VCaP (cell line): ENCODE measurements around the gene MUC22.
"Not testable (repeated sequence)": the region's sequence is repeated elsewhere in the genome, so short reads cannot be mapped to it uniquely, and the experiment has no call there.

Experiments
- H3K27ac ChIP-seq: fragments of 450-650 bp; 2 replicates; pipeline ENCODE4 v1.5.1; 2017
- TF ChIP-seq, protein P1 (sequence below): fragments of 450-650 bp; conservative IDR thresholded peaks from 2 replicates; pipeline ENCODE4 v1.5.1; 2017; ENCODE audit warnings: mild to moderate bottlenecking, moderate library complexity

MUC22 gene

DNA sequence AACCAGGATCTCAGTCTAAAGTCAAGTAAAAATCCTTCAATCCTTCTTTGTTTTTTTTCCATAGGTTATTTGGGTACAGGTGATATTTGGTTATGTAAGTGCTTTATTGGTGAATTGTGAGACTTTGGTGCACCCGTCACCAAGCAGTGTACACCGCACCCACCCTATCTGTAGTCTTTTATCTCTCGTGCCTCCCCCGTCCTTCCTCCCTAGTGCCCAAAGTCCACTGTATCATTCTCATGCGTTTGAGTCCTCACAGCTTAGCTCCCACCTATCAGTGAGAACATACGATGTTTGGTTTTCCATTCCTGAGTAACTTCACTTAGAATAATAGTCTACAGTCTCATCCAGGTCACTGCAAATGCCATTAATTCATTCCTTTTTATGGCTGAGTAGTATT is 879 bp downstream of the MUC22 start:
- no peak overlapping the region for H3K27ac ChIP-seq
- TF ChIP-seq, protein P1, sequence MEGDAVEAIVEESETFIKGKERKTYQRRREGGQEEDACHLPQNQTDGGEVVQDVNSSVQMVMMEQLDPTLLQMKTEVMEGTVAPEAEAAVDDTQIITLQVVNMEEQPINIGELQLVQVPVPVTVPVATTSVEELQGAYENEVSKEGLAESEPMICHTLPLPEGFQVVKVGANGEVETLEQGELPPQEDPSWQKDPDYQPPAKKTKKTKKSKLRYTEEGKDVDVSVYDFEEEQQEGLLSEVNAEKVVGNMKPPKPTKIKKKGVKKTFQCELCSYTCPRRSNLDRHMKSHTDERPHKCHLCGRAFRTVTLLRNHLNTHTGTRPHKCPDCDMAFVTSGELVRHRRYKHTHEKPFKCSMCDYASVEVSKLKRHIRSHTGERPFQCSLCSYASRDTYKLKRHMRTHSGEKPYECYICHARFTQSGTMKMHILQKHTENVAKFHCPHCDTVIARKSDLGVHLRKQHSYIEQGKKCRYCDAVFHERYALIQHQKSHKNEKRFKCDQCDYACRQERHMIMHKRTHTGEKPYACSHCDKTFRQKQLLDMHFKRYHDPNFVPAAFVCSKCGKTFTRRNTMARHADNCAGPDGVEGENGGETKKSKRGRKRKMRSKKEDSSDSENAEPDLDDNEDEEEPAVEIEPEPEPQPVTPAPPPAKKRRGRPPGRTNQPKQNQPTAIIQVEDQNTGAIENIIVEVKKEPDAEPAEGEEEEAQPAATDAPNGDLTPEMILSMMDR: no peak

DNA sequence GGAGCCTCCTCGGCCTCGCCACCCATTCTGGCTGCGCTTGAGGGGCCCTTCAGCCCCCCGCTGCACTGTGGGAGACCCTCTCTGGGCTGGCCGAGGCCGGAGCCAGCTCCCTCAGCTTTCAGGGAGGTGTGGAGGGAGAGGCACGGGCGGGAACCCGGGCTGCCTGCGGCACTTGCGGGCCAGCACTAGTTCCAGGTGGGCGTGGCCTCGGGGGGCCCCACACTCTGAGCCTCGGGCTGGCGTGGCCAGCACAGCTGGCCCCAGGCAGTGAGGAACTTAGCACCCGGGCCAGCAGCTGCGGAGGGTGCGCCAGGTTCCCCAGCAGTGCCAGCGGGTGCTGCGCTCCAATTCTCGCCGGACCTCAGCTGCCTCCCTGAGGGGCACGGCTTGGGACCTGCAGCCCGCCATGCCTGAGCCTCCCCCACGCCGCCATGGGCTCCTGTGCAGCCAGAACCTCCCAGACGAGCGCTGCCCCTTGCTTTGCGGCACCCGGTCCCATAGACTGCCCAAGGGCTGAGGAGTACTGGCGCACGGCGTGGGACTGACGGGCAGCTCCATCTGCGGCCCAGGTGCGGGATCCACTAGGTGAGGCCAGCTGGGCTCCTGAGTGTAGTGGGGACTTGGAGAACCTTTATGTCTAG is 6.5 kb downstream of the MUC22 start:
- H3K27ac ChIP-seq: no peak overlapping the region
- TF ChIP-seq, protein P1: no peak

DNA sequence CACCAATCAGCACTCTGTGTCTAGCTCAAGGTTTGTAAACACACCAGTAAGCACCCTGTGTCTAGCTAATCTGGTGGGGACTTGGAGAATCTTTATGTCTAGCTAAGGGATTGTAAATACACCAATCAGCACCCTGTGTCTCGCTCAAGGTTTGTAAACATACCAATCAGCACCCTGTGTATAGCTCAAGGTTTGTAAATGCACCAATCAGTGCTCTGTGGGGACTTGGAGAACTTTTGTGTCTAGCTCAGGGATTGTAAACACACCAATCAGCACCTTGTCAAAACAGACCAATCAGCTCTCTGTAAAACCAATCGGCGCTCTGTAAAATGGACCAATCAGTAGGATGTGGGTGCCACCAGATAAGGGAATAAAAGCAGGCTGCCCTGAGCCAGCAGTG is 7.2 kb downstream of the MUC22 start:
- H3K27ac ChIP-seq: not testable (repeated sequence)

DNA sequence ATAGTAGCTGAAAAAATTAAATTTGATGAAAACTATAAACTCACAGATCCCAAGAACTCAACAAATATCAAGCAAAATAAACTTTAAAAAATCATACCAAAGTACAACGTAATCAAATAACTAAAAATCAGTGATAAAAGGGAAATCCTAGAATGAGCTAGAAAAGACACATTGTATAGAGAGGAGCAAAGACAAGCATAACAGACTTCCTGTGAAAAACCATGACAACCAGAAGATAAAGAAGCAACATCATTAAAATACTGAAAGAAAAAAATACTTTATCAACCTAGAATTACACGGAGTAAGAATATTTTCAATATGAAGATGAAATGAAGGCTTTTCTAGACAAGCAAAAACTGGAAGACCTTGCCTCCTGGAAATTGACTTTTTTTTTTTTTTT is 9.8 kb downstream of the MUC22 start:
- TF ChIP-seq, protein P1: no peak
- no peak overlapping the region for H3K27ac ChIP-seq

DNA sequence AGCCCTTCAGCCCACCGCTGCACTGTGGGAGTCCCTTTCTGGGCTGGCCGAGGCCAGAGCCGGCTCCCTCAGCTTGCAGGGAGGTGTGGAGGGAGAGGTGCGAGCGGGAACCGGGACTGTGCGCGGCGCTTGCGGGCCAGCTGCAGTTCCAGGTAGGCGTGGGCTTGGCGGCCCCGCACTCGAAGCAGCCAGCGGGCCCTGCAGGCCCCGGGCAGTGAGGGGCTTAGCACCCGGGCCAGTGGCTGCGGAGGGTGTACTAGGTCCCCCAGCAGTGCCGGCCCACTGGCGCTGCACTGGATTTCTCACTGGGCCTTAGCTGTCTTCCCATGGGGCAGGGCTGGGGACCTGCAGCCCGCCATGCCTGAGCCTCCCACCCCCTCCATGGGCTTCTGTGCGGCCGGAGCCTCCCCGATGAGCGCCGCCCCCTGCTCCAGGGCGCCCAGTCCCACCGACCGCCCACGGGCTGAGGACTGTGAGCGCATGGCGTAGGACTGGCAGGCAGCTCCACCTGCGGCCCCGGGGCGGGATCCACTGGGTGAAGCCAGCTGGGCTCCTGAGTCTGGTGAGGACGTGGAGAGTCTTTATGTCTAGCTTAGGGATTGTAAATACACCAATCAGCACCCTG is 10.5 kb downstream of the MUC22 start:
- H3K27ac ChIP-seq: not testable (repeated sequence)

DNA sequence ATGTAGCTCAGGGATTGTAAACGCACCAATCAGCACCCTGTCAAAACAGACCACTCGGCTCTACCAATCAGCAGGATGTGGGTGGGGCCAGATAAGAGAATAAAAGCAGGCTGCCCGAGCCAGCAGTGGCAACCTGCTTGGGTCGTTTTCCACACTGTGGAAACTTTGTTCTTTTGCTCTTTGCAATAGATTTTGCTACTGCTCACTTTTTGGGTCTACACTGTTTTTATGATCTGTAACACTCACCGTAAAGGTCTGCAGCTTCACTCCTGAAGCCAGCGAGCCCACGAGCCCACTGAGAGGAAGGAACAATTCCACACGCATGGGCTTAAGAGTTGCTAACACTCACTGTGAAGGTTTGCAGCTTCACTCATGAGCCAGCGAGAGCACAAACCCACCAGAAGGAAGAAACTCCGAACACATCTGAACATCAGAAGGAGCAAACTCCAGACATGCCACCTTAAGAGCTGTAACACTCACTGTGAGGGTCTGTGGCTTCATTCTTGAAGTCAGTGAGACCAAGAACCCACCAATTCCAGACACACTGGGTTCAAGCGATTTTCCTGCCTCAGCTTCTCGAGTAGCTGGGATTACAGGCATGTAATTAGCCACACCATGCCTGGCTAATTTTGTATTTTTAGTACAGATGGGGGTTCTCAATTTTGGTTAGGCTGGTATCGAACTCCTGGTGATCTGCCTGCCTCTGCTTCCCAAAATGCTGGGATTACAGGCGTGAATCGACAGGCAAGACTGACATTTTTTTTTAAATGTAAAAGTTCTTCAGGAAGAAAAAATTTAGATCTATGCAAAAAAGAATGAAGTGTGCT is 11.6 kb downstream of the MUC22 start:
- H3K27ac ChIP-seq: not testable (repeated sequence)

DNA sequence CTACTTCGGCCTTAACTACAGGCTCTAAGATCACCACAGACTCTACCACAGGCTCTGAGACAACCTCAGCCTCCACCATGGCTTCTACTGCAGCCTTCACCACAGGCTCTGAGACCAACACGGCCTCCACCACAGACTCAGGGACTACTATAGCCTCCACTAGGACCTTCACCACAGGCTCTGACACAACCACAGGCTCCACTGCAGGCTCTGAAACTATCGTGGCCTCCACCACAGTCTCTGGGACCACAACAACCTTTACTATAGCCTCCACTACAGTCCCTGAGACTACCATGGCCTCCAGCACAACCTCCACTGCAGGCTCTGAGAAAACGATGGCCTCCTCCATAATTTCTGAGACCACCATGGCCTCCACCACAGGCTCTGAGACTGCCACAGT is 15.3 kb downstream of the MUC22 start:
- TF ChIP-seq, protein P1: no peak
- H3K27ac ChIP-seq: no peak overlapping the region

DNA sequence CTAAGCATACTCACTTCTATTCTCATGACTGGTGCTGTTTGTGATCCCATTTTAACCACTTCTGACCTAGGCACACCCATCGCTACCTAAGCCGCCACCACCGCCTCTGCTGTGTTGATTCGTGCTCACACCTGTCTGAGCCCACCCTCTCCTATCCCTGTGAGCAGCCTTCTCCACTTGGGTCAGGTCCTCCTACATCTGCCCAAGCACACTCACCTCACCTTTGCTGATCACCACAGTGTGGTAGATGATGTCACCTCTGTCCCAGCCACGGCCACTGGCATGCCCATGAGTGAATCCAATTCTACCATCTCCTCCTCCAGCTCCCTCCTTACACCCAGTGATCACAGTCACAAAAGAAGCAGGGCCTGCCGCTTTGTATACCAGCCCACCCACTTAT is 20.8 kb downstream of the MUC22 start:
- TF ChIP-seq, protein P1: no peak

DNA sequence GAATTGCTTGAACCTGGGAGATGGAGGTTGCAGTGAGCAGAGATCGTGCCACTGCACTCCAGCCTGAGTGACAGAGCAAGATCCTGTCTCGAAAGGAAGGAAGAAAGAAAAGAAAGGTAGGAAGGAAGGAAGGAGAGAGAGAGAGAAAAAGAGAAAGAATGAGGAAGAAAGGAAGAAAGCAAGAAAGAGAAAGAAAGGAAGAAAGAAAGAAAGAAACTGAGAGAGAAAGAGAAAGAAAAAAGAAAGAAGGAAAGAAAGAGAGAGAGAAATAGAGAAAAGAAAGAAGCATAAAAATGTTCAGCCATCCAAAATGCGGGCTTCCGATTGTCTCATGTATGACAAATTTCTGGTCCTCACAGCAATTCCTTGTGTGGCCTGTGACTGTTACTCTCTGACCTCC is 22.8 kb downstream of the MUC22 start:
- TF ChIP-seq, protein P1: no peak
- H3K27ac ChIP-seq: no peak overlapping the region

More for the DNA sequence above, 20.8 kb downstream of the MUC22 start:
- no peak overlapping the region for H3K27ac ChIP-seq
